Uterus (tissue), 4 donors: ENCODE measurements around the gene CBX6. TPM values are rescaled to one million over a fixed set of nuclear protein-coding genes. Genes with fewer than 3 reads are reported as not detected.

ENCODE experiments used
- DNase-seq, 2 donors: peaks; one replicate each; pipeline ENCODE4 v3.0.0-alpha.2; 2019 to 2020
- H3K27ac ChIP-seq, 2 donors: fragments of 200-600 bp; sonication (generic); 1 replicate in 1 of 2; 2 replicates in 1 of 2; pipeline ENCODE4 v1.5.1; 2016 to 2018
- H3K27me3 ChIP-seq, 2 donors: fragments of 200-600 bp; sonication (generic); one replicate each; pipeline ENCODE4 v1.5.1; 2018 to 2019; ENCODE audit warnings: control low read depth in 1 of 2
- H3K36me3 ChIP-seq, 2 donors: fragments of 200-600 bp; sonication (generic); one replicate each; pipeline ENCODE4 v1.5.1; 2019; ENCODE audit warnings: control low read depth in 1 of 2
- H3K4me1 ChIP-seq, 2 donors: fragments of 200-600 bp; sonication (generic); one replicate each; pipeline ENCODE4 v1.5.1; 2018 to 2019; ENCODE audit warnings: control low read depth in 1 of 2
- H3K4me3 ChIP-seq, 2 donors: fragments of 200-600 bp; sonication (generic); 1 replicate in 1 of 2; 2 replicates in 1 of 2; pipeline ENCODE4 v1.5.1; 2018 to 2019; ENCODE audit warnings: mild to moderate bottlenecking in 1 of 2
- H3K9me3 ChIP-seq, 2 donors: fragments of 200-600 bp; sonication (generic); one replicate each; pipeline ENCODE4 v1.5.1; 2019; ENCODE audit warnings: control low read depth in 1 of 2
- POLR2A ChIP-seq, 2 donors: fragments of 450-650 bp; IDR thresholded peaks; one replicate each; pipeline ENCODE4 v1.6.1; 2016; ENCODE audit warnings: antibody characterized with exemption in 2 of 2, mild to moderate bottlenecking in 1 of 2, moderate library complexity in 1 of 2
- intact Hi-C: fragments of 100-400 bp; cut with DNase I; formaldehyde crosslinking; loops from one replicate; pipeline ENCODE4 v1.15.1; 2023; ENCODE audit warnings: low total_unique reads
- total RNA-seq, 4 donors: library from RNA; depleted of rRNA in 3 of 4; stranded (reverse); fragments of >200 nt in 3 of 4; gene quantifications; one replicate each; pipeline versions ENCODE4 v1.1.0 to v1.2.4, GENCODE V29; 2014 to 2023
- TF ChIP-seq, protein P1 (sequence below), 4 experiments: fragments of 200-600 bp in 2 of 4; fragments of 450-650 bp in 2 of 4; sonication (generic) in 2 of 4; IDR thresholded peaks; one replicate each; pipeline ENCODE4 v1.5.1; 2016 to 2019; ENCODE audit warnings: antibody characterized with exemption in 4 of 4, mild to moderate bottlenecking in 2 of 4, moderate library complexity in 1 of 4
- donor health status: DM: yes; HTN: yes; CAD: no.

The CBX6 gene
- total RNA-seq, 4 donors from 2014 or later: 11.0 to 145 (median 56.4) TPM

DNA sequence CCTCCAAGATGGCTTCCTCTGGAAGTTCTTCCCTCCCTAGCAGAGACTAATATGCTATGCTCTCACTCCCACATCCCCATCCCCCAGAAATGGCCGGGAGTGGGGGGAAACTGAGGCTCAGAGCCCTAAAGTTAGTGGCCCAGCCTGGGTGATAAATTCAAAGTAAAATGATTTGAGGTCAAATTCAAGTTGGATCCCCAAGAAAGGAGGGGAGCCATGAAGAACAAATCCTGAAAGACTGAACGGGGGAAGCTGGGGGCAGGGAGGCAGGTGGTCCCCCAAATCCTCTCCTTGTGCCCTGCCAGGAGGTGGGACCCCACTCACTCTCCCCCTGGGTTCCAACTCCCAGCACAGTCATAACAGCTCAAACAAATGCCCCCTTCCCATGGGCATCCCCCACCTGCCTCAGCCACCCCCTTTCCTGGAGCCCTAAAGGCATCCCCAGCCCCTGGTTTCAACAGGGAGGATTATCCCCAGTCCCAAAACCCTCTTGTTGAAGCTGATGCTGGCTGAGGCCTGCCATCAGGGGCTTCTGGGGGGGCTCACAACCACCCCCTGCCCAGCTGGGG, 1.1 kb downstream of the CBX6 start:
- intact Hi-C loops: loop anchor here (10.0 kb wide), 1 partner anchor 54 kb away; no protein-coding TSS in a partner anchor
- Histone ChIP-seq H3K9me3 (no peaks in the 10 kb centered on the region), H3K4me1 (peaks cover 6 to 8% of the 10 kb centered on the region in 2 donors), H3K36me3 (no peaks in the 10 kb centered on the region), H3K27ac (peak overlapping the region; percentile 93 to 94), H3K4me3 (peak overlapping the region; percentile 73 to 91), H3K27me3 (no peaks in the 10 kb centered on the region)
- DNase-seq: peak in 1 of 2 donors; percentile 14
- TF ChIP-seq, protein P1, sequence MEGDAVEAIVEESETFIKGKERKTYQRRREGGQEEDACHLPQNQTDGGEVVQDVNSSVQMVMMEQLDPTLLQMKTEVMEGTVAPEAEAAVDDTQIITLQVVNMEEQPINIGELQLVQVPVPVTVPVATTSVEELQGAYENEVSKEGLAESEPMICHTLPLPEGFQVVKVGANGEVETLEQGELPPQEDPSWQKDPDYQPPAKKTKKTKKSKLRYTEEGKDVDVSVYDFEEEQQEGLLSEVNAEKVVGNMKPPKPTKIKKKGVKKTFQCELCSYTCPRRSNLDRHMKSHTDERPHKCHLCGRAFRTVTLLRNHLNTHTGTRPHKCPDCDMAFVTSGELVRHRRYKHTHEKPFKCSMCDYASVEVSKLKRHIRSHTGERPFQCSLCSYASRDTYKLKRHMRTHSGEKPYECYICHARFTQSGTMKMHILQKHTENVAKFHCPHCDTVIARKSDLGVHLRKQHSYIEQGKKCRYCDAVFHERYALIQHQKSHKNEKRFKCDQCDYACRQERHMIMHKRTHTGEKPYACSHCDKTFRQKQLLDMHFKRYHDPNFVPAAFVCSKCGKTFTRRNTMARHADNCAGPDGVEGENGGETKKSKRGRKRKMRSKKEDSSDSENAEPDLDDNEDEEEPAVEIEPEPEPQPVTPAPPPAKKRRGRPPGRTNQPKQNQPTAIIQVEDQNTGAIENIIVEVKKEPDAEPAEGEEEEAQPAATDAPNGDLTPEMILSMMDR (IDR thresholded peaks at IDR 0.05): no peak
- no peak for TF ChIP-seq POLR2A (IDR thresholded peaks at IDR 0.05)

DNA sequence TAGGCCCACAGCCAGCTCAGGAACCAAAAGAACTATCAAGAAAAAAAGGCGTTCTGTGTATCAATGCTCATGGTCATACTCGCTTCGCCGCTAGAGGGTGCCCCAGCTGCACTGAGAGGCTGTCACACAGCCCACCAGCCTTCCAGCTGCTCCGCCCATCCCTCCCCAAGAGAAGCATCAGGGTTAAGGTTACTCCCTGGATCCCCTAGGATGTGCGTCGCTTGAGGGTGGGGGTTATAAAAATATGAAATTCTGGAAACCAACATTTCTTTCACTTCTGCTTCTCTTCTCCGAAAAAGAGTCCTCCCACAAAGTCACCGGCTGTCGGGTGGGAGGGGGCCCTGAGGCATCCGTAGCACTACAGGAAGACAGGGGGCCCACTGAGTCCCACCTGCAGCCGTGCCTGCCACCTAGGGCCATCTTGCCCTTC, 1.7 kb downstream of the CBX6 start:
- Histone ChIP-seq H3K27me3 (no peaks in the 10 kb centered on the region), H3K36me3 (no peaks in the 10 kb centered on the region), H3K27ac (peak overlapping the region; percentile 93 to 94), H3K4me1 (peaks cover 6 to 11% of the 10 kb centered on the region in 2 donors), H3K9me3 (no peaks in the 10 kb centered on the region), H3K4me3 (peak overlapping the region in 1 of 2 donors; percentile 91)
- intact Hi-C loops: loop anchor here (10.0 kb wide), 1 partner anchor 54 kb away; no protein-coding TSS in a partner anchor
- DNase-seq: peak; percentile 87 to 90
- TF ChIP-seq, protein P1 (IDR thresholded peaks at IDR 0.05): peak; percentile 79 to 89 (median 88)
- no peak for TF ChIP-seq POLR2A (IDR thresholded peaks at IDR 0.05)

DNA sequence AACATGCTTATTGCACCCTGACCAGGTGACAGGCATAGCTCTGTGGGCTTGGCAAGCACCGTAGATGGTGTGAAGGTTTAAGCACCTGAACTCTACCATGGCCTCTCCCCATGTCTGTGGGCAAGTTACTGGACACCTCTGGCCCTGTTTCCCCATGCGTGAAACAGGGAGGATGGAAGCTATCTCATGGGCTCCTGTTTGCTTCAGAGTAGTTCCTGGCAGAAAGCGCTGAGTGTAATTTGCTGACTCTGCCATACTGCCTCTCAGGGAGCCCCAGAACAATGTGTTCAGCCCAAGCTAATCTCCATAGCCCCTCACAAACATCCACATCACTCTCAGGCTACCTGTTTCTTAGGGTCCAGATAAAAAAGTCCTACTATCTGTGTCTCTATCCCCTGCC, 2.4 kb downstream of the CBX6 start:
- H3K36me3 ChIP-seq: no peaks in the 10 kb centered on the region
- H3K4me3 ChIP-seq: no peak overlapping the region
- TF ChIP-seq POLR2A (IDR thresholded peaks at IDR 0.05): no peak
- H3K27me3 ChIP-seq: no peaks in the 10 kb centered on the region
- intact Hi-C loops: loop anchor here (10.0 kb wide), 3 partner anchors 55 to 255 kb away; no protein-coding TSS in a partner anchor
- no peak for DNase-seq
- no peaks in the 10 kb centered on the region for H3K9me3 ChIP-seq
- peak overlapping the region; percentile 16 to 93 for H3K27ac ChIP-seq
- H3K4me1 ChIP-seq: peaks cover 6 to 18% of the 10 kb centered on the region in 2 donors

DNA sequence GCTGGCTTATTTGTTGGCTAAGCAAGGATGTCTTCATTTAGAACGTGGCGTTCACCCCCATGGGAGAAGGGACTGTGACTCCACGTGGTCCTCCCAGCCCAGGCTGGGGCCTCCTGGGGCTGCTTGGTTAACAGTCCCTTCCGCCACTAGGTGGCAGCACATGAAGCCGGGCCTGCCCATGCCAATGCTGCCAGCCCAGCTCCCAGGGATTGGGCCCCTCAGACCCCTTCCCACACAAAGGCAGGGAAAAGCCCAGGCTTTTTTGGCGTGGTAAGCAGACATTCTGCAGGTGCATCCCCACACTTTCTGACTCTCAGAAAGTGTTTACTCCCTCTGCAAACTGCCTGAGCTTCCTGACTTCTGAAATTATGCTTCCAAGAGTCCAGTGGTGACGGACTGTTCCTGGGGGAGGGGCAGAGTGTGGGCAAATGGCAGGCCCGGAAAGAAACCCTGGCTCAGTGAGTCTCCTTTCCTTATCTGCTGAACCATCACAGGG, 3.1 kb downstream of the CBX6 start:
- H3K27me3 ChIP-seq: no peaks in the 10 kb centered on the region
- no peak overlapping the region for H3K4me3 ChIP-seq
- no peaks in the 10 kb centered on the region for H3K36me3 ChIP-seq
- peak; percentile 74 to 76 for DNase-seq
- TF ChIP-seq, protein P1 (IDR thresholded peaks at IDR 0.05): peak; percentile 85 to 91 (median 88)
- no peak for TF ChIP-seq POLR2A (IDR thresholded peaks at IDR 0.05)
- peaks cover 6 to 25% of the 10 kb centered on the region in 2 donors for H3K4me1 ChIP-seq
- peak overlapping the region in 1 of 2 donors; percentile 22 for H3K27ac ChIP-seq
- H3K9me3 ChIP-seq: no peaks in the 10 kb centered on the region
- intact Hi-C loops: loop anchor here (10.0 kb wide), 2 partner anchors 106 to 256 kb away; no protein-coding TSS in a partner anchor

DNA sequence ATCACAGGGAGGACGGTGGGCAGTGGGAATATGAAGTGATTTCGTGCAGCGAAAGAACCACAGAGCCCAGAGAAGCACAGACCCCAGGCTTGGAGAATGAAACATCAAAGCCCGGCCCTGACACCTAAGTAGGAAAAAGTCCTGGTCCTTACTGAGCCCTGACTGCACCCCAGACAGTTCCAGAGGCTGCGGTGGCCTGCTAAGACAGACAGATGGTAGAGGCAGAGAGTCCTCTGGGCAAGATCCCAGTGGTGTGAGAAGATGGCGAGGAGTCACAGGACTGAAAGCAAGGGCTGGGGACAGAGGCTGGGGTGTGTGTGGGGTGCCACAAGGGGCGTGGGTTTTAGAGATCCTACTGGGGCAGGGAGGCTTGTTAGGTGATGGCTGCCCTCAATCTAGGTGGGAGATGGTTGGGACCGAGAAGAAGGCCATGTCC, 3.7 kb downstream of the CBX6 start:
- Histone ChIP-seq H3K27ac (no peak overlapping the region), H3K4me3 (no peak overlapping the region), H3K4me1 (peaks cover under 1 to 25% of the 10 kb centered on the region in 2 donors), H3K27me3 (no peaks in the 10 kb centered on the region), H3K9me3 (no peaks in the 10 kb centered on the region), H3K36me3 (no peaks in the 10 kb centered on the region)
- TF ChIP-seq, protein P1 (IDR thresholded peaks at IDR 0.05): no peak
- TF ChIP-seq POLR2A (IDR thresholded peaks at IDR 0.05): no peak
- DNase-seq: peak in 1 of 2 donors; percentile 11
- intact Hi-C loops: loop anchor here (10.0 kb wide), 2 partner anchors 106 to 256 kb away; no protein-coding TSS in a partner anchor
